DMS 273 (cell line): ENCODE measurements around the gene POLG.
A peak's percentile ranks its signal among the peaks of the same experiment; 100 is the strongest.

ENCODE experiments used
- DNase-seq: peaks from one replicate; lab custom pipeline; 2025; ENCODE audit not compliant: unreplicated experiment; lab: John Stamatoyannopoulos, UW

Gene POLG

GRCh38 chr15:89370120-89370977, 35.7 kb upstream of the POLG start:
- DNase-seq: no peak

DNA sequence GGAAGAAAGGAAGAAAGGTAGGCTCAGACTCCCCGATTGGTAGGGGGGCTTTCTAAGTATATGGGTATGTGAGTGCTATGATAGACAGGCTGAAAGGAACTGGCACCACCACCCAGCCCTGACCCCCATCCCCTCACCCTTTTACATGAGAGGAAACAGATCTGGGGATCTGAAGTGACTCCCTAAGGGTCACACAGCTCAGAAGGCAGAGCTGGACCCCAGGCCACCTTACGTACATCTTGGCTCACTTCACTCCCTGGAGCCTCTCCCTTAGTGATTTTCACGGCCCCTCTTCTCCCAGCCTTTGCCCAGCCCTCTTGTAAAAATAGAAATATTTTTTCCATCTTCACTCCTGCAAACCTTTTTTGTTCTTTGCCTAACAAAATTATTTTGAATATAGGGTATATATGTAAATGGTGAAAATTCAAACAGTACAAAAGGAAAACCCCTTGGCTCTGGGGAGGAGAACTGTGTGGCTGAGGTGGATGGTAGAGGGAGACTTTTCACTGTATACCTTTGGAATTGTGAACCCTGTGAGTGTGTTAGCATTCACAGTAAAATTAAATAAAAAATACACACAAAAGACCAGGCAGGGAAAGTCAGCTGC, 34.8 kb upstream of the POLG start:
- DNase-seq: no peak

GRCh38 chr15:89368566-89369223, 34.1 kb upstream of the POLG start:
- DNase-seq: no peak

DNA sequence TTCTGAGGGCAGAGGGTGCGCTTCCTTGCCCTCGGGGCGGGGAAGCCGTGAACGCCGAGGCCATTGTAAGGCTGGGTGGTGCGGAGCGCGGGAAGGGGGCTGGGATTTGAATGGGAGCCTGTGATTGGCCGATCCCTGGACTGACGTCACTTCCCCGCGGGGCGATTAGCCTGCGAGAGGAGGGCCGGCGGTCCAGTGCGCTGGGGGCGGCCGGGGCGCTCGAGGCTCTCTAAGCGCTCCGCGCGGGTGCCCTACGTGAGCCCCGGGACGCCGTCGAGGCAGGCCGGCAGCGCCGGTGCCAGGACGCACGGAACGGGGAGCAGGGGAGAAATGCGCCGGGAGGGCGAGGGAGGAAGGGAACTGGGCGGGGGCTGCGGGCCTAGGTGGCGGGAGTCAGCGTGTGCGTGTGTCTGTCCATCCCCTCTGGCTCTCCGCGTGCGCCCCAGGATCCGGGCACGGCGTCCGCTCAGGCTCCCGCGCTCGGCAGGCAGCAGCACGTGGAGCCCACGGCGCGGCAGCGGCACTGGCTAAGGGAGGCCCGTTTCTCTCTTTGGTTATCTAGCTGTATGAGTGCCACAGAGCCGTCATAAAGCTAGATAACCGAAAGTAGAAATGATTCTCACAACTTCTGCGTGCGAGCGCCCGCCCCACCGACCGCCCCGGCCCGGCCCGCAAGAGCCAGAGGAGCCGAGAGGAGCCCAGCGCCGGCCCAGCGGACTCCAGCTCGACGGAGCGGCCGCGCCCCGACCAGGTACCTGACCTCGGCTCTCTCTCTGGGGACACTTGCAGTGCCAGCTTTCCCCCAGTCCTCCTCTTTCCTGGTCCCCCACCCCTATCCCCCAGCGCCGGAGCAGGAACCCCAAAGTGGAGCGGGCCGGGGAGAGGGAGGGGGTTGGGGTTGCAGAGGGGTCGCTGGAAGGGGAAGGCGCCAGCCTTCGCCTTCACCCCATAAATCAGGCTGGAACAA, 33.1 kb upstream of the POLG start:
- DNase-seq: peak; percentile 46

GRCh38 chr15:89366656-89367393, 32.2 kb upstream of the POLG start:
- DNase-seq: no peak

DNA sequence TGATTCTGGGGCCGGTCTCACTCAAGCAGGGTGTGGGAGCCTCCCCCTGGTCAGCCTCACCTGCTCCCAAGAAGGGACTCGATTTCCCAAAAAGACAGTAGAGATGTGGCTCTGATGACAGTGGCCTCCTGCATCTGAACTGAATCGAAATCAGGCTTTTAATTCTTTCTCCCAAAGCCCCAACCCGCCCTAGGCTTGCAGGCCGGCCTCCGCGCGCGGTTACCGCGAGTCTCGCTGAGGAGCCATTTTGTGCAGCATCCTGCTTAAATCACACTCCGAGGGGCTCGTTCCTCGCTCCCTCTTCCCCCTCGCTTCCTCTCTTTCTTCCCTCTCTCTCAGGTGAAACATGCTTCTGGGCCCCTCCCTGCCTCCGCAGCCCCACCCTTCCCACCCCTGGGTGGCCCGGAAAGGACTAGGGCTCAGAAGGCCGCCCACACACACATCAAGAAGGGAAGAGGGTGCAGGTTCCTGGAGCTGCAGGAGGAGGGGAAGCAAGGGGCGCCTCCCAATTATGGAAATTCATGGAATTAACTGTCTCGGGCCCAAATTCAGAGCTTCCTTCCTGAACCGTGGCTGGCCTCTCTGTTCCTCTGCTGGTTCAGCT, 30.9 kb upstream of the POLG start:
- DNase-seq: no peak

DNA sequence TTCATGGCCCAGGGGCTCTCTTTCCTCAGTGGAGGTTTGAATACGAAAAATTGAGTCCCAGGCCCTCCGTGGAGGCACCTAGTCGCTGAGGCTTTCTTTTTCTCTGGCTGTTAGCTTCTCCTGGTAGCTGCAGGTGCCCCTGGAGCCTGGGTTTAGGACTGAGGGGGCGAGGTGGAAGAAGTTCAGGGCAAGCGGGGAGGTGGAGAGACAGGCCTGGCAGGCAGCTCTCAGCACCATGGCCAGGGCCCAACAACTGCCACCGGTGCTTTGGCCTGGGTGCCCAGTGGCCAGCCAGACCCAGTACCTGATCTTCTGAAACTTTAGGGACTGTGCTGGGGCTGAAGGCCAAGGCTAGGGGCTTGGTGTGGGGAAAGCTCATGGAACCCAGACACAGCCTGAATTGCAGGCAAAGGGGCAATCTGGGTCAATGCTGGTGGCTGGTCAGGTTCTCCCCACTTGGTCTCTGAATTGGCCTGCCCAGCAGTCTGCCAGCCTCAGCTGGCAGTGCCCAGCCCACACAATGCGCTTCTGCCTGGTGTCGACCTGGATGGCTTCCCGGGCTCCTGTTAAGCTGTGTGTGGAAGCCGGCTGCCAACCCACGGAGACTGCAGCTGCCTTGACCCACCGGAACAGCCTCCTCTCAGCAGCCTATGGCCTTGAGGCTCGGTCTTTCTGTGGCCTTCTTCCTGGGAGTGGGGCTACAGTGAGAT, 30.3 kb upstream of the POLG start:
- DNase-seq: peak; percentile 12

GRCh38 chr15:89364341-89364740, 29.7 kb upstream of the POLG start:
- DNase-seq: peak; percentile 80

- DNase-seq: no peak
Measured at GRCh38 chr15:89363770-89364169, 29.1 kb upstream of the POLG start.

GRCh38 chr15:89363133-89363532, 28.5 kb upstream of the POLG start:
- DNase-seq: peak; percentile 13

- peak; percentile 80 for DNase-seq
Measured at GRCh38 chr15:89362203-89363101, 27.8 kb upstream of the POLG start.

DNA sequence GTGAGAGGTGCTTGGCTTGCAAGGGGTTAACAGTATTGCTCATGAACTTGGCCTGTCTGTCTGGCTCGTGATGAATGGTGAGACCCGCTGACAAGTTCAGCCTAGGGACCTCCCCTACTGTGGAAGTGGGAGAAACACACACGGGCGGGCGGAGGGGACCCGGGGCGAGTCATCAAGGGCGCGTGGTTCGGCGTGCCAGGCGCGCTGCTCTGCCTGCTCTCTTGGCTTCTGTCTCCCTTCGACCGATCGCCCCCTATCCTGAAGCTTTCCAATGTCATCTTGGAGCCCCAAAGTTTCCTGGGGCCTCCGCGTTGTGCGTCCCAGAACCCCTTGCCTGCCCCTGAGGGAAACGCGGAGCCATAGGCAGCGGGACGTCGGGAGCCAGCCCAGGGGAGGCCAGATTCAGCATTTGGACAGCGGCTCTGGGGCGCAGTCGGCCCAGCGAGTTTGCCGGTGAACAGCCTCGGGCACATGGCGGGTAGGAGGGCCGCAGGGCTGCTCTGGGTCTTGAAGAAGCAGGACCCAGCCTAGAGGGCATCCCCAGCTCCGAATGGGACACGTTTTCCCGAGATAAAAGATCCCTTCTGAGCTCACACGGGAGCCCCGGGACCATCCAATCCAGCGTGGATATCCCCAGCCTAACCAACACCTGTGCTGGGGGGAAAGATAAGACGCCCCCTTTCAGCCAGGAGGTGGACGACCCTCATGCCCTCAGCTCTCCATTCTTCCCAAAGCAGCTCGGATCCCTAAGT, 27.0 kb upstream of the POLG start:
- DNase-seq: peak; percentile 83

DNA sequence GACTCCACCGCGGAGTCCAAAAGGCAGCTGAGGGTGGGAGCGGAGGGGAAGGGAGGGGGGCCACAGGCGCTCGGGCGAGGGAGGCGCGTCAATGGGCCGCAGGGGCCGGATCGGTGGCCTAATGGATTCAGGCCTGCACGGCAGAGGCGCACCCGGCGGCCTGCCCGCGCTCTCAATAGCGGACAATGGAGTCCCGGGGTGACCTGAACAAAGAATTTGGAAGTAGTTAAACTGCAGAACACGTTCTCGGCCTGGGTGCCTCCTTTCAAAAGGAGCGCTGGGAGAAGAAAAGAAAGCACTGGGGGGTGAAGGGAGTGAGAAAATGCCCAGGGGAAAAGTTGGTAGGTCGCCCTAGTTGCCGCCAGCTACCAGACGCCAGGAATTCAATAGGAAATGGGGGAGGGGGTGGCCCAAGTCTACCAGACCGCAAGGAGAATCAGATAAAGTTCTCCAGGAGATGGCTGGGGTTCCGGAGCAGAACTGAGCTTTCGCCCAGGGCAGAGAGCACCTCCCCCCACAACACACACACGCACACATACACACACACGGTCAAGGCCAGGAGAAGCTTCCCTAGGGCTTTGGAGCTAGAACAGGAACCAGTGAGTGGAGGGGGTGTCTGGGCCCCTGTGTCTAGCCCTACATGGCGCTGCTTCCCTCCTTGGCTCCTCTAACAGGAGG, 25.8 kb upstream of the POLG start:
- no peak for DNase-seq

DNA sequence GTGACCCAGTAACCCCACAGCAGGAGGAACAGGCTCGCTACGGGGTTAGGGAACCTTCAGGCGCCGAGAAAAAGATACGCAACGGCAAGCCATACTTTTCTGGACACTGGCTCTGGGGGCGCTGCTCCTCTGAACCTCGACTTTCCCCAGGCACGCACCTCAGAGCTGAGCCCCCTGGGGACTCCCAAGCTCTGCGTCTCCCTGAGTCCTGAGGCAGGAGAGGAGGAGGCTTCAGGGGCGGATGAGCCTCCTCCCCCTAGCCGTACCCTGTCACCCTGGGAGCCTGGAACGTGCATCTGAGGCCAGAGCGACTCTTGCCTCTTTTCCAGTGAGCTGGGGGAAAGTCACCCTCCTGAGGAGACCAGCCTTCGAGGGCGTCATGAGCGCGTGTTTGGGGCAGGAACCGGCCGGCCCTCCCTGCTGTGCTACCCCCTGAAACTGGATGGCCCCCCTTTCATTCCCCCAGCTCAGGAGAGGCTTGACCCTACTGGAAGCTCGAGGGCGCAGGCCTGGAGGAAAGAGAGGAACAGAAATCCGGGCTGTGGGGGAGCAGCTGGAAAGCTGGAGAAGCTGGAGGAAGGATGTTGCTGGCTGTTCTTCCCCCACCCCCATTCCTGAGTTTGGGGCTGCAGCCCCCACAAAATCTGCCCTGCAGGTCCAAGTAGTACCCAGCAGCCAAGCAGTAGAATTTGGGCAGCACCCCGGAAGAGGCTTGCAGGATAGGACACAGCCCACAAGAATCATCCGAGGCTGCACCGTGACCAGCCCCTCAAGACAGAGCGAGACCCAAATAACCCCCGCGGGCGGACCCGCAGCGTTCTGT, 25.1 kb upstream of the POLG start:
- DNase-seq: no peak

DNA sequence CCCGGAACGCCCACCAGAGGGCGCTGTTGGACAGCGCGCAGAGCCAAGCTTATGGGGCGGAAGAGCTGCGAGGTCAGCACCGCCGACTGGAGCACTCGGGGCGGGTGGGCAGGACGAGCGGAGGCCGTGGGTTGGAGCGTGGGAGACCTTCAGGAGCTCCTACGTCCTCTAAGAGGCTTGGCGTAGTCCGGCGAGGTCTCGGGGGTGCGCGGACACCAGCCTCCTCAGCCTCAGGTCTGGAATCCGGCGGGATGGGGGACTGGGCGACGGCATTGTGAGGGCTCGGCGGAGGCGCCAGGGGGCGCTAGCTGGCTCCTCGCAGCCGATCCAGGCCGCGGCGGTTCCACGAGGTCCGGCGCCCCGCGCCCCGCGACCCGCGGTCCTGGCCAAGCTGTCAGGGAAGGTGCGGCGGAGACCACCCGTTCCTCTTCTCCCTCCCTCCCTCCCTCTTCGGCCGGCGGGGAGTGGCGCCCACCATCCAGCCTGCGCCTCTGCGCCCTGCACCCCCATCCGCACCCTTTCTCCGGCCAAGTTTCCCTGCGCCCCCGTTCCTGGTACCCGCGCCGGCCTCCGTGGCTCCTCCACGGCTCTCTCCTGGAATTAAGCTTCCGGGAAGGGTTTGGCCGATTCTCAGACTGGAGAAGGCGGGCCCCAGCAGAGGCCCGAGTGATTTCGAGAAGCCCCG, 24.3 kb upstream of the POLG start:
- peak; percentile 83 for DNase-seq

GRCh38 chr15:89358435-89358754, 23.8 kb upstream of the POLG start:
- DNase-seq: no peak
